ENCODE results near the gene LRGUK.

- TF ChIP-seq POLR2AphosphoS5 (IDR thresholded peaks at IDR 0.05; ENCODE audit: insufficient read depth, low read depth, low read length): no peak
- no peak for TF ChIP-seq CTCF (IDR thresholded peaks at IDR 0.05; ENCODE audit: extremely low read depth in 1 of 2, insufficient read depth in 1 of 2, low read depth in 1 of 2, low read length in 2 of 2)
- TF ChIP-seq POLR2A (IDR thresholded peaks at IDR 0.05; ENCODE audit: low read depth, low read length): no peak
- TF ChIP-seq EZH2 (IDR thresholded peaks at IDR 0.05; ENCODE audit: borderline replicate concordance, low read depth, low read length, severe bottlenecking): no peak
- TF ChIP-seq JUN (IDR thresholded peaks at IDR 0.05; ENCODE audit: borderline replicate concordance, insufficient read depth, insufficient read length, low read depth): no peak
- TF ChIP-seq MYC (IDR thresholded peaks at IDR 0.05; ENCODE audit: low read depth, low read length): no peak
- no peak for TF ChIP-seq GATA2 (IDR thresholded peaks at IDR 0.05; ENCODE audit: insufficient read depth, insufficient read length, low read depth, low read length)
- TF ChIP-seq MAX (IDR thresholded peaks at IDR 0.05; ENCODE audit: insufficient read depth, insufficient read length): no peak
- no peak for TF ChIP-seq FOS (IDR thresholded peaks at IDR 0.05; ENCODE audit: borderline replicate concordance, insufficient read depth, low read length)
Measured at GRCh38 chr7:134155206-134155605, 28.1 kb downstream of the LRGUK start.
